GM12878 (cell line): Measurements from ENCODE around the gene MB. TPM values are rescaled to one million over a fixed set of nuclear protein-coding genes. Genes with fewer than 3 reads are reported as not detected.

ENCODE experiments used
- BRCA1 ChIP-seq: IDR thresholded peaks from 2 replicates; pipeline ENCODE4 v1.6.1; 2011; ENCODE audit warnings: low read depth, low read length, improper control_type of control experiment
- CBX5 ChIP-seq: sonication (generic); IDR thresholded peaks from 2 replicates; pipeline ENCODE4 v1.6.1; 2016; ENCODE audit warnings: low read depth, moderate library complexity, mild to moderate bottlenecking, inconsistent platforms
- CREM ChIP-seq: IDR thresholded peaks from 2 replicates; pipeline ENCODE4 v1.6.1; 2014; ENCODE audit warnings: antibody characterized with exemption, low read depth
- DPF2 ChIP-seq: fragments of 450-650 bp; IDR thresholded peaks from 2 replicates; pipeline ENCODE4 v1.6.1; 2017; ENCODE audit warnings: mild to moderate bottlenecking
- EED ChIP-seq: sonication (generic); IDR thresholded peaks from 2 replicates; pipeline ENCODE4 v1.6.1; 2016; ENCODE audit warnings: antibody characterized with exemption, low read depth
- EP300 ChIP-seq, 2 experiments: fragments of 150-350 bp in 1 of 2; IDR thresholded peaks; 2 replicates each; pipeline ENCODE4 v1.6.1; 2011 to 2012; ENCODE audit warnings: low read depth in 2 of 2, low read length in 2 of 2, borderline replicate concordance in 1 of 2, improper control_type of control experiment in 1 of 2, inconsistent platforms in 1 of 2; ENCODE audit not compliant: control insufficient read depth in 1 of 2
- ETV6 ChIP-seq, 2 experiments: fragments of 450-650 bp in 1 of 2; IDR thresholded peaks in 1 of 2; conservative IDR thresholded peaks in 1 of 2; 2 replicates each; pipeline ENCODE4 v1.6.1; 2014; ENCODE audit warnings: antibody characterized with exemption in 1 of 2, borderline replicate concordance in 1 of 2, low read depth in 1 of 2, mild to moderate bottlenecking in 1 of 2, moderate library complexity in 1 of 2
- HCFC1 ChIP-seq: fragments of 150-350 bp; IDR thresholded peaks from 2 replicates; pipeline ENCODE4 v1.6.1; 2014; ENCODE audit warnings: low read length
- MEF2A ChIP-seq: IDR thresholded peaks from 2 replicates; pipeline ENCODE4 v1.6.1; 2011; ENCODE audit warnings: low read depth, mild to moderate bottlenecking, low read length, moderate library complexity; ENCODE audit not compliant: insufficient read depth
- MTA3 ChIP-seq: IDR thresholded peaks from 2 replicates; pipeline ENCODE4 v1.6.1; 2012; ENCODE audit warnings: low read length, inconsistent platforms, borderline replicate concordance
- NFYA ChIP-seq: IDR thresholded peaks from 2 replicates; pipeline ENCODE4 v1.6.1; 2011; ENCODE audit warnings: low read depth, mild to moderate bottlenecking, low read length, improper control_type of control experiment, borderline replicate concordance
- NFYB ChIP-seq: IDR thresholded peaks from 2 replicates; pipeline ENCODE4 v1.6.1; 2011; ENCODE audit warnings: low read depth, mild to moderate bottlenecking, low read length, improper control_type of control experiment, moderate library complexity; ENCODE audit not compliant: insufficient read depth
- NR2C1 ChIP-seq: fragments of 450-650 bp; IDR thresholded peaks from 2 replicates; pipeline ENCODE4 v1.6.1; 2017; ENCODE audit warnings: antibody characterized with exemption, mild to moderate bottlenecking, moderate library complexity
- RAD21 ChIP-seq: IDR thresholded peaks from 2 replicates; pipeline ENCODE4 v1.6.1; 2011; ENCODE audit warnings: mild to moderate bottlenecking, low read depth, low read length, moderate library complexity; ENCODE audit not compliant: insufficient read depth
- RB1 ChIP-seq: fragments of 450-650 bp; formaldehyde crosslinking; IDR thresholded peaks from 2 replicates; pipeline ENCODE4 v1.6.1; 2017; ENCODE audit warnings: mild to moderate bottlenecking, borderline replicate concordance
- RBBP5 ChIP-seq: fragments of 200-600 bp; sonication (generic); conservative IDR thresholded peaks from 2 replicates; pipeline ENCODE4 v1.6.1; 2016
- SPI1 ChIP-seq: IDR thresholded peaks from 2 replicates; pipeline ENCODE4 v1.6.1; 2011; ENCODE audit warnings: low read depth, mild to moderate bottlenecking, low read length, moderate library complexity, borderline replicate concordance; ENCODE audit not compliant: insufficient read depth
- ZZZ3 ChIP-seq: IDR thresholded peaks from 2 replicates; pipeline ENCODE4 v1.6.1; 2011; ENCODE audit warnings: low read depth; ENCODE audit not compliant: control insufficient read depth, insufficient read length
- polyA plus RNA-seq, 11 experiments: library from polyadenylated mRNA; depleted of rRNA in 4 of 11; unstranded in 6 of 11; stranded (reverse) in 5 of 11; fragments of >200 nt; fragmentation: Nextera tagmentation in 4 of 11; fragmentation: Illumina TruSeq in 1 of 11; extraction: Ambion mirVana in 4 of 11; extraction: Trizol in 1 of 11; gene quantifications; 1 replicate in 1 of 11; 2 replicates in 10 of 11; pipeline versions ENCODE4 v1.2.1 to v1.2.3, GENCODE V29; 2011 to 2016; ENCODE audit warnings: inconsistent platforms in 2 of 11, missing spikeins in 2 of 11, low read depth in 1 of 11
- total RNA-seq, 4 experiments: library from RNA; depleted of rRNA in 3 of 4; stranded (reverse); fragments of >200 nt in 3 of 4; fragmentation: Illumina TruSeq in 1 of 4; extraction: Trizol in 1 of 4; gene quantifications; 2 replicates each; pipeline versions ENCODE4 v1.2.1 to v1.2.3, GENCODE V29; 2013 to 2021
- TF ChIP-seq, protein P1 (sequence below): fragments of 450-650 bp; IDR thresholded peaks from 2 replicates; pipeline ENCODE4 v1.6.1; 2017; ENCODE audit warnings: mild to moderate bottlenecking, low read depth, inconsistent platforms; ENCODE audit not compliant: poor library complexity, severe bottlenecking
- TF ChIP-seq, protein P2 (sequence below): fragments of 450-650 bp; formaldehyde crosslinking; IDR thresholded peaks from 2 replicates; pipeline ENCODE4 v1.5.0; 2022; ENCODE audit warnings: mild to moderate bottlenecking, missing genetic modification characterization
- TF ChIP-seq, protein P3 (sequence below): IDR thresholded peaks from 2 replicates; pipeline ENCODE4 v1.6.1; 2011; ENCODE audit warnings: borderline replicate concordance, low read depth, mild to moderate bottlenecking, moderate library complexity, mixed read lengths, low read length; ENCODE audit not compliant: insufficient read depth; ENCODE audit errors: extremely low read length
- TF ChIP-seq, protein P4 (sequence below): fragments of 450-650 bp; IDR thresholded peaks from 2 replicates; pipeline ENCODE4 v1.6.1; 2016; ENCODE audit warnings: mild to moderate bottlenecking

The MB gene
- total and polyA plus RNA-seq, 10 of the 15 experiments (the other 5 are each of a cell fraction or from before 2014, with no cell fraction given): 0.09 to 0.41 (median 0.23) TPM; not detected in 3

DNA sequence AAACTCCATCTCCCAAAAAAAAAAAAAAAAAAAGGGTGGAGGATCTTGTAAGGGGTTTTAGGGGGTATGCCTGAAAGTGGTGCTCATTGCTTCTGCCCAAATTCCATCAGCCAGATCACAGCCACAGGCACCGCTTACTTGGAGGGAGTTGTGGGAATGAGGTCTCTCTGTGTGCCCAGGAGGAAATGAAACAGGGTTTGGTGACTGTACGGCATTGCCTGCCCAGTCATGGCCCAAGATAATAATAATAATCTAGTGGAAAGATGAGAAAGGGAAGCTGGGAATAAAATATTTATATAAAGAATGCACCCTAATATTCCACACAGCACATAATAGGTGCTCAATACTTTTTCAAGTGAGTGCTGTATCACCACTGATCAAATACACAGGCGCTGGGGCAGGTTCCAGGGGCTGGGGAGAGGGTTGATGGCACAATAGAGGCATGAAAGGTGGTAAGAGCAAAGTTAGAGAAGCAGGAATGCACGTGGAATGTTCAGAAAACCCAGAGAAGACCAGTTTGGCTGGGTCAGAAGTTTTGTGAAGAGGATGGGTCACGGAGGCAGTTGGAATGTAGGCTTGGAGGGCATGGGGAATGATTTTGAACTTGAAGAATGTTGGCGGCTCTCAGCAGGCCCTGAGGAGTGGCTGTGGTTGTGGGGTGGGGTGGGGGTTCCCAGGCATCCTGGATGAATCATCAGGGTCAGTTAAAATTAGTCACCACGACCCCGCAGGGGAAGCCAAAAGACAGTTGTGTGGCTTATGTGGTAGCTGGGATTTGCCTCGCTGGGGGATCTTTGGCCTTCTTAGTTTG is 12.5 kb upstream of the MB start (continued):
- TF ChIP-seq RAD21 (no peak), MTA3 (0 out of 2 replicates have a peak, but pooled peaks have one; percentile 64), NR2C1 (no peak), EP300 (IDR thresholded peaks at IDR 0.05; ENCODE audit: borderline replicate concordance in 1 of 2, control insufficient read depth in 1 of 2, low read depth in 2 of 2, low read length in 2 of 2) (peak; percentile 56 to 60; a peak in 1 of 4 replicates), CBX5 (no peak), MEF2A (peak; percentile 86), EED (peak; percentile 94), NFYB (no peak), RBBP5 (no peak), RB1 (no peak), CREM (peak; percentile 76; the same call in 1 of the 2 replicates), BRCA1 (no peak), SPI1 (peak; percentile 22; the same call in 1 of the 2 replicates), HCFC1 (no peak), ZZZ3 (no peak), DPF2 (peak; percentile 88), NFYA (no peak), ETV6 (conservative IDR thresholded peaks at IDR 0.05 in 1 of 2, IDR thresholded peaks at IDR 0.05 in 1 of 2; ENCODE audit: borderline replicate concordance in 1 of 2, low read depth in 1 of 2) (peak in 1 of 2 experiments; percentile 84; a peak in 2 of 4 replicates)
- TF ChIP-seq, protein P1, sequence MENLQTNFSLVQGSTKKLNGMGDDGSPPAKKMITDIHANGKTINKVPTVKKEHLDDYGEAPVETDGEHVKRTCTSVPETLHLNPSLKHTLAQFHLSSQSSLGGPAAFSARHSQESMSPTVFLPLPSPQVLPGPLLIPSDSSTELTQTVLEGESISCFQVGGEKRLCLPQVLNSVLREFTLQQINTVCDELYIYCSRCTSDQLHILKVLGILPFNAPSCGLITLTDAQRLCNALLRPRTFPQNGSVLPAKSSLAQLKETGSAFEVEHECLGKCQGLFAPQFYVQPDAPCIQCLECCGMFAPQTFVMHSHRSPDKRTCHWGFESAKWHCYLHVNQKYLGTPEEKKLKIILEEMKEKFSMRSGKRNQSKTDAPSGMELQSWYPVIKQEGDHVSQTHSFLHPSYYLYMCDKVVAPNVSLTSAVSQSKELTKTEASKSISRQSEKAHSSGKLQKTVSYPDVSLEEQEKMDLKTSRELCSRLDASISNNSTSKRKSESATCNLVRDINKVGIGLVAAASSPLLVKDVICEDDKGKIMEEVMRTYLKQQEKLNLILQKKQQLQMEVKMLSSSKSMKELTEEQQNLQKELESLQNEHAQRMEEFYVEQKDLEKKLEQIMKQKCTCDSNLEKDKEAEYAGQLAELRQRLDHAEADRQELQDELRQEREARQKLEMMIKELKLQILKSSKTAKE: no peak
- TF ChIP-seq, protein P2, sequence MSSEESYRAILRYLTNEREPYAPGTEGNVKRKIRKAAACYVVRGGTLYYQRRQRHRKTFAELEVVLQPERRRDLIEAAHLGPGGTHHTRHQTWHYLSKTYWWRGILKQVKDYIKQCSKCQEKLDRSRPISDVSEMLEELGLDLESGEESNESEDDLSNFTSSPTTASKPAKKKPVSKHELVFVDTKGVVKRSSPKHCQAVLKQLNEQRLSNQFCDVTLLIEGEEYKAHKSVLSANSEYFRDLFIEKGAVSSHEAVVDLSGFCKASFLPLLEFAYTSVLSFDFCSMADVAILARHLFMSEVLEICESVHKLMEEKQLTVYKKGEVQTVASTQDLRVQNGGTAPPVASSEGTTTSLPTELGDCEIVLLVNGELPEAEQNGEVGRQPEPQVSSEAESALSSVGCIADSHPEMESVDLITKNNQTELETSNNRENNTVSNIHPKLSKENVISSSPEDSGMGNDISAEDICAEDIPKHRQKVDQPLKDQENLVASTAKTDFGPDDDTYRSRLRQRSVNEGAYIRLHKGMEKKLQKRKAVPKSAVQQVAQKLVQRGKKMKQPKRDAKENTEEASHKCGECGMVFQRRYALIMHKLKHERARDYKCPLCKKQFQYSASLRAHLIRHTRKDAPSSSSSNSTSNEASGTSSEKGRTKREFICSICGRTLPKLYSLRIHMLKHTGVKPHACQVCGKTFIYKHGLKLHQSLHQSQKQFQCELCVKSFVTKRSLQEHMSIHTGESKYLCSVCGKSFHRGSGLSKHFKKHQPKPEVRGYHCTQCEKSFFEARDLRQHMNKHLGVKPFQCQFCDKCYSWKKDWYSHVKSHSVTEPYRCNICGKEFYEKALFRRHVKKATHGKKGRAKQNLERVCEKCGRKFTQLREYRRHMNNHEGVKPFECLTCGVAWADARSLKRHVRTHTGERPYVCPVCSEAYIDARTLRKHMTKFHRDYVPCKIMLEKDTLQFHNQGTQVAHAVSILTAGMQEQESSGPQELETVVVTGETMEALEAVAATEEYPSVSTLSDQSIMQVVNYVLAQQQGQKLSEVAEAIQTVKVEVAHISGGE: no peak
- TF ChIP-seq, protein P3, sequence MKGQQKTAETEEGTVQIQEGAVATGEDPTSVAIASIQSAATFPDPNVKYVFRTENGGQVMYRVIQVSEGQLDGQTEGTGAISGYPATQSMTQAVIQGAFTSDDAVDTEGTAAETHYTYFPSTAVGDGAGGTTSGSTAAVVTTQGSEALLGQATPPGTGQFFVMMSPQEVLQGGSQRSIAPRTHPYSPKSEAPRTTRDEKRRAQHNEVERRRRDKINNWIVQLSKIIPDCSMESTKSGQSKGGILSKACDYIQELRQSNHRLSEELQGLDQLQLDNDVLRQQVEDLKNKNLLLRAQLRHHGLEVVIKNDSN: no peak
- TF ChIP-seq, protein P4, sequence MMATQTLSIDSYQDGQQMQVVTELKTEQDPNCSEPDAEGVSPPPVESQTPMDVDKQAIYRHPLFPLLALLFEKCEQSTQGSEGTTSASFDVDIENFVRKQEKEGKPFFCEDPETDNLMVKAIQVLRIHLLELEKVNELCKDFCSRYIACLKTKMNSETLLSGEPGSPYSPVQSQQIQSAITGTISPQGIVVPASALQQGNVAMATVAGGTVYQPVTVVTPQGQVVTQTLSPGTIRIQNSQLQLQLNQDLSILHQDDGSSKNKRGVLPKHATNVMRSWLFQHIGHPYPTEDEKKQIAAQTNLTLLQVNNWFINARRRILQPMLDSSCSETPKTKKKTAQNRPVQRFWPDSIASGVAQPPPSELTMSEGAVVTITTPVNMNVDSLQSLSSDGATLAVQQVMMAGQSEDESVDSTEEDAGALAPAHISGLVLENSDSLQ: no peak
